Endometrial microvascular endothelial cells (primary cell): ENCODE measurements around the gene WDR27. TPM values are rescaled to one million over a fixed set of nuclear protein-coding genes. Genes with fewer than 3 reads are reported as not detected.

ENCODE experiments used
- in situ Hi-C: cut with HindIII; loops from 2 replicates; pipeline ENCODE4 v1.10.0; 2017; ENCODE audit warnings: low sequenced_read_pairs, low pct_unique_long_range_greater_than_20kb; ENCODE audit errors: inconsistent ontology term
- total RNA-seq: library from RNA; depleted of rRNA; stranded (reverse); fragments of >200 nt; gene quantifications from one replicate; pipeline ENCODE4 v1.2.3, GENCODE V29; 2015; ENCODE audit errors: inconsistent ontology term

WDR27 gene
- total RNA-seq, 1 donor from 2014 or later = 22.3 TPM

- in situ Hi-C loops = no loop called here
These were observed 122.3 kb downstream of the WDR27 start for GRCh38 chr6:169579407-169580111.

GRCh38 chr6:169577974-169578373, 123.9 kb downstream of the WDR27 start:
- in situ Hi-C loops = no loop called here

- in situ Hi-C loops = no loop called here
These were observed 124.6 kb downstream of the WDR27 start for GRCh38 chr6:169577236-169577635.

DNA sequence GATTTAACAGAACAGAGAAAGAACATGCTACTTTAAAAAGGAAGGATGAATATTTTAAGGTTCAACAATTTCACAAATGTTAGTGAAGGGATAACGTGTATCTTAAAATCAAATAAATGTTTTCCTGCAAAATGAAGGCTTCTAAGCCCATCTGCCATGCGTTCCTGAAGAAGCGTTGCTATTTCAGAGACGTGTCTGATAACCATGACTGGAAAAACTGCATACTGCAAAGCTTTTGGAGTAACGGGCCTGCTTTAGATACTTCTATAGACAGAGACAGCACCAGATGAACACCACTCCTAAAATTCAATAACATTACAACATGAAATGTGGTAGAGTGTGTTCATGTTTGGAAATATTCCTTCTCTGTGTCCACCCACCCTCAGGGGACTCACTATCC, 126.0 kb downstream of the WDR27 start:
- in situ Hi-C loops = no loop called here

- in situ Hi-C loops = no loop called here
These were observed 126.5 kb downstream of the WDR27 start for GRCh38 chr6:169575365-169575764.

DNA sequence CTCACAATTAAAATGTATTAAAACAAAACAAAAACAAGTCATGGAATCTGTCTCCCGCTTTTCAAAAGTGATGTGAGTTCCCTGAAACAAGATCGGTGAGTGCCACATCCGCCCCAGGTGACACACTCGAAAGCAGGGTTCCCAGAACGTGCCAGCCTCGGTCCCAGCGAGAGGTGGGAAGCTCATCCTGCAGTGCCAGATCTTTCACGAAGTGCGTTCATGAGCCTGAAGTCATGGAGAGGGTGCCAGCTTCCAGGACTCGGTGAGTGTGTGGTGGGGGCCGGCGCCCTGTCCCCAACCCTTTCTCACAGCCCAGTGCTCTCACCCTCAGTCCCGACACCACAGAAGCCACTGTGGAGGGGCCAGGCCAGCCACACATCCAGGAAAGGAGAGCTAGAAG, 127.4 kb downstream of the WDR27 start:
- in situ Hi-C loops = no loop called here

DNA sequence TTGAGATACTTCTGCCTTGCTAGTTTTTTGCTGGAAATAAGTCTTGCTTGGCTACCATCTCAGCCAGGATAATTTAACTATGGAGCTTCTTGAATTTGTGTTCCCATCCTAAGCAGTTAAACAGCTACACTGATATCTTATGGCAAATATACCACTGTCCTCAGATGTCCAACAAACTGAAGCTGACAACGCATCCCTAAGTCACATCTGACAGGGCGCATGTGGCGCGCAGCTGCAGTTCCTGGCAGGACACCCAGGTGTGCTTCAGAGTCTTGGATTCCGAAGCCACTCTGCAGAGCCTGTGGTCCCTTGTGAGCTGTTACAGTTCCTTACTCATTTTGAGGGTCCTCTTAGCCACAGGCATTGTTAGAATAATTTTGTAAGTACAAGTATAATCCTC, 127.9 kb downstream of the WDR27 start:
- in situ Hi-C loops = no loop called here

- in situ Hi-C loops = no loop called here
These were observed 130.5 kb downstream of the WDR27 start for GRCh38 chr6:169571123-169571962.

DNA sequence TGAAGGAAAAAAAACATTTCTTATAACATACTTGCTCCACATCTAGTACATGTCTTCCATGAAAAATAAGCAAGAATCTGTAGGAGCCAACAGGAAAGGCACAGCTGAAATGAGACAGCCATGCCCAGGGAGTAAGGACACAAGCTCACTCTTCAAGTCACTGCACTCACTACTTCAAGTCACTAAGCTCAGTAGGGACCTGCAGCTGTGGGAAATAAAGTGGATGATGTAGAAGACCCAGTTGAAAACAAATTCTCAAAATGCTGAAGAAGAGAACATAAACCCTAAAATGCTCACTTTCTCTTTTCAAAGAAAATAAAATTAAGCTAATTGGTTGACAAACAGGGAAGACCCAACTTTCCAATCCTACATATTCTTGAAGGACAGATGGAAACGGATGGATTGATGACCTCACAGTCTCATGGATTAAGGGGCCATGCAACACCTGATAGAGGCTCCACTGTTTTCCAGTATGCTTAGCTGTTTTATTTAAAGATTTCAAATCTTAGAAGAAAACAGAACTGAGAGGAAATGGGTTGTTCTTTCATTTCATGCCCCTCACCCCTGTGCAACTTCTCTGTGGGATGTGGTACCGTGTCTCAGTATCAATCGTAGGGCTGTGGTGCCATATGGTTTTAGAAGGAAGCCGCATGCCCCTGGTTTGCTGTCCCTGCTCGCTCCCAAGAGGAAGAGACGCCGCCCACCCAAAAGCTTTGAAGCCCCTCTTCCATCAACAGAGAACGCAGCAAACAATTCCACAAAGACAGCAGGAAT, 133.3 kb downstream of the WDR27 start:
- in situ Hi-C loops = no loop called here

DNA sequence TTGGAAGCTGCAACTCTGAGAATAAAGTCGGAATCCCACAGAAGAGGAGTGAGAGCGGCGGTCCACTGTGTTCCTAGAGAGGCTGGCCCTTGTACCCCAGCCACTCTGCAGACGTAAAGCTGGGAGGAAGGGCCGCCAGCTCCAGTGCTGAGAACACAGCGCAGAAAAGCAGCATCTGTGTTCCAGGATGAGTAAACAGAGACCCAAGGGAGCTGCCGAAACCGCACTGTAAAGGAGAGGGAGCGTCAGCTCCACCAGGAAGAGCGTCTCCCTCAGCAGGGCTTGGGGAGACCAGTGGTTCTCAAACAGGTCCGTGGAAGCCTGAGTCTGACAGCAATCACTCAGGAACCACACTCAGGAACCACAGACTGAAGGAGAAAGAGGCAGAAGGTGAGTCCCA, 134.0 kb downstream of the WDR27 start:
- in situ Hi-C loops = no loop called here

- in situ Hi-C loops = no loop called here
These were observed 134.7 kb downstream of the WDR27 start for GRCh38 chr6:169566961-169567750.

DNA sequence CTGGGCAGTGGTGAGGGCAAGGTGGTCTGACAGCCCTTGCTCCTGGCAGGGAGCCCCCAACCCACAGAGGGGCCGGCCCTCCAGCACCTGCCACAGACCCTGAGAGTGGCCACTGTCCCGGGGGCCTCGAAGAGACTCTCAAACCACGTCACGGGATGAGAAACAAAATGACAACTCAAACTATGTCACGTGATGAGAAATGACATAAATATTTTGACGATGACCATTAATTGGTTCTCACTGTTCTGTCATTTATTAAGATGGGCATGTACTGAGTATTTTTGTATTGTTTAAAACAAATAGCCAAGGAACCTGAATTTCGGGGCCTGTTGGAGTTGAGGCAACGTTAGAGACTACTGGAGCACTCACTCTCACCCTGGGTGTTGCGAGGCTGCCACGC, 135.5 kb downstream of the WDR27 start:
- in situ Hi-C loops = no loop called here

GRCh38 chr6:169564453-169565240, 137.2 kb downstream of the WDR27 start:
- in situ Hi-C loops = no loop called here

DNA sequence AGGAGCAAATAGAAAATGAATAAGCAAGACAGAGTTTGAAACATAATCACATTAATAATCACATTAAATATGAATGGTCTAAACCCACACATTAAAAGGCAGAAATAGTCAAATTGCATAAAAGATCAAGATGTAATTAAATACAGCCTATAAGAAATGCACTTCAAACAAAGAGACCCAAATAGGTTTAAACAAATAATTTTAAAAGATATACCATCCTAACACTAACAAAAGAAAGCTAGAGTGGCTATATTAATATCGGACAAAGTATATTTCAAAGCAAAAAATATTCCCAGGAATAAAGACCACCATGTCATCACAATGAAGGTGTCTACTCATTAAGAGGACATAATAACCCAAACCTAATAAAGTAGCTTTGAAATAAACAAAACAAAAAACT, 140.2 kb downstream of the WDR27 start:
- in situ Hi-C loops = no loop called here

GRCh38 chr6:169559592-169559991, 142.2 kb downstream of the WDR27 start:
- in situ Hi-C loops = no loop called here

GRCh38 chr6:169558774-169559441, 142.9 kb downstream of the WDR27 start:
- in situ Hi-C loops = no loop called here

DNA sequence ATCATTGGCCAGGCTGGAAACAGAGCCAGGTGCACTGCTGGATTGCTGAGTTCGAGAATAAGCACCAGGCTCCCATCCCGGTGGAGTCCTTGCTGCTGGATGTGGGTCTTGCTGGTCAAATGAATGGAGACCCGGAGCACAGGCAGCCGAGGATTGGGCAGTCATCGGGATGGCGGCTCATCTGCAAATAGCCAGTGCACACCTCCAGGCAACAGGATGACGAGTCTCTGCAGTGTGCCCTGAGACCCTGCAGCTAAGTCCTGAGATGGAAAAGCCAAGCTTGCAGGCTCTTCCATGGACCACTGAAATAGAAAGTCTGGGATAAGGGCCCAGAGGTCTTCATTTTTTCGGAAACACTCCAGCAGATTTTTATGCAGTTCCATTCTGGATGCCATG, 143.5 kb downstream of the WDR27 start:
- in situ Hi-C loops = no loop called here

DNA sequence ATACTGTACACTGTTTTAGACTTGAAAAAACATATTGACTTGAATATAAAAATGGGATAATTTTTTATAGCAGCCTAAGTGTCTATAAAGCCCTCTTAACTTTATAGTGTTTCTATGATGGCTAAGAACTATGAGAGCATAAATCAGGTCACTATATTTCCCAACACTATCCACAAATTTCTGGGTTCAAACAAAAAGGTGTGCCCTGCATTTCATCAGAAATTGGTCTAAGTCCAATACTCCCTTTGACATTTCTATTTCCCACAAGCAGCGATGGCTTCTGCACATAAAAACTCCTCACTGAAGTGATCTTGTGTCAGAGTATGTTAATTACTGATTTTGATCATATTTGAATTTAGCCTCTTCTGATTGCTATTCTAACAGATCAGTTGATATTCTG, 143.9 kb downstream of the WDR27 start:
- in situ Hi-C loops = no loop called here
